ENCODE measurements around the gene USP48.

The USP48 gene

DNA sequence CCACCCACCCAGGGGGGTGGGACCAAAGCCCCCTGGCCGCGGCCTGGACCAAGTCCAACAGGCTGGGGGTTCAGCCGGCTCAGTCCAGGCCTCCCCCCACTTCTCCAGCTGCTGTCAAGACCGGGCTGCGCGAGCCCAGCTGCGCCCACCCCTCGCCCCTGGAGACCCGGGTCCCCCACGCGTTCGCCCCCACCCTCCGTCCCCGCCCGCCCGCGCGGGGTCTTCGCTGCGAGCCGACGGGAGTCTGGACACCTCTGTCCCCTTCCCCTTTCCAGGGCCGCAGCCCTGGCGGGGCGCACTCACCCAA, 114.0 kb downstream of the USP48 start:
- TF ChIP-seq, protein P1, sequence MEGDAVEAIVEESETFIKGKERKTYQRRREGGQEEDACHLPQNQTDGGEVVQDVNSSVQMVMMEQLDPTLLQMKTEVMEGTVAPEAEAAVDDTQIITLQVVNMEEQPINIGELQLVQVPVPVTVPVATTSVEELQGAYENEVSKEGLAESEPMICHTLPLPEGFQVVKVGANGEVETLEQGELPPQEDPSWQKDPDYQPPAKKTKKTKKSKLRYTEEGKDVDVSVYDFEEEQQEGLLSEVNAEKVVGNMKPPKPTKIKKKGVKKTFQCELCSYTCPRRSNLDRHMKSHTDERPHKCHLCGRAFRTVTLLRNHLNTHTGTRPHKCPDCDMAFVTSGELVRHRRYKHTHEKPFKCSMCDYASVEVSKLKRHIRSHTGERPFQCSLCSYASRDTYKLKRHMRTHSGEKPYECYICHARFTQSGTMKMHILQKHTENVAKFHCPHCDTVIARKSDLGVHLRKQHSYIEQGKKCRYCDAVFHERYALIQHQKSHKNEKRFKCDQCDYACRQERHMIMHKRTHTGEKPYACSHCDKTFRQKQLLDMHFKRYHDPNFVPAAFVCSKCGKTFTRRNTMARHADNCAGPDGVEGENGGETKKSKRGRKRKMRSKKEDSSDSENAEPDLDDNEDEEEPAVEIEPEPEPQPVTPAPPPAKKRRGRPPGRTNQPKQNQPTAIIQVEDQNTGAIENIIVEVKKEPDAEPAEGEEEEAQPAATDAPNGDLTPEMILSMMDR (IDR thresholded peaks at IDR 0.05; ENCODE audit: borderline replicate concordance, control extremely low read depth, extremely low read depth, insufficient read depth, missing control alignments) = no peak
- in situ Hi-C loops (cut with MboI; ENCODE audit: low sequenced_read_pairs, unreplicated experiment) = no loop called here
- no peak for DNase-seq (ENCODE audit: low spot score)

DNA sequence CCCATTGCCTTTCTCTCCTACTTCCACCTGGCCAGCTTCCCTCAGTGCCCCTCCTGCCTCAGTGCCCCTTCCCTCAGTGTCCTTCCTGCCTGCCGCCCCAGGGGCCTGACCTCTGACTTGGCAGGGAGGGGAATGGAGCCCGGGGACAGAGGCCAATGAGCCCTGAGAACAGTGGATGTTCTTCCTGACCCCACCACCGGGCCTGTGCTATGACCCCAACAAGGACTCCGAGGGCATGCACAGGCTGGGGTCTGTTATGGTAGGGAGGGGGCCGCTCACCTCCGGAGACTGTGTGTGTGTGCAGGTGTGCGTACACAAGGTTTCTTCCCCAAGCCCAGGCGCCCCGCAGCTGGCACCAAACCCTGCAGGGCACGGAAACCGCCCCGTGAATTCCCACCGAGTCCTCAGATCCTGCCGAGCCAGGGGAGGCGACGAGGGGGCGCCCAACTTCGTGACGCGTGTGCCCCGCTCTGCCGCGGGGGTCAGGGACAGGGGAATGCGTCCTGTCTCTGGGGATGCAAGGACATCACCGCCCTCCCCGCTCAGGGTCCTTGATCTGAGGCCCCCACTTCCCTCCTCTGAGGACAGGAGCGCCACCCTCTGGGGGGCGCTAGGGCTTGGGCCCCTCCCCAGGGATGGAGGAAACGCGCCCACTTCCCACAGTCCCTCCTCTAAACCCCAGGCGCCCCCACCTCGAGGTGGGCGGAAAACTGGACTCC, 114.6 kb downstream of the USP48 start:
- DNase-seq (ENCODE audit: low spot score) = peak; percentile 37
- TF ChIP-seq, protein P1 (IDR thresholded peaks at IDR 0.05; ENCODE audit: borderline replicate concordance, control extremely low read depth, extremely low read depth, insufficient read depth, missing control alignments) = no peak
- in situ Hi-C loops (cut with MboI; ENCODE audit: low sequenced_read_pairs, unreplicated experiment) = no loop called here

DNA sequence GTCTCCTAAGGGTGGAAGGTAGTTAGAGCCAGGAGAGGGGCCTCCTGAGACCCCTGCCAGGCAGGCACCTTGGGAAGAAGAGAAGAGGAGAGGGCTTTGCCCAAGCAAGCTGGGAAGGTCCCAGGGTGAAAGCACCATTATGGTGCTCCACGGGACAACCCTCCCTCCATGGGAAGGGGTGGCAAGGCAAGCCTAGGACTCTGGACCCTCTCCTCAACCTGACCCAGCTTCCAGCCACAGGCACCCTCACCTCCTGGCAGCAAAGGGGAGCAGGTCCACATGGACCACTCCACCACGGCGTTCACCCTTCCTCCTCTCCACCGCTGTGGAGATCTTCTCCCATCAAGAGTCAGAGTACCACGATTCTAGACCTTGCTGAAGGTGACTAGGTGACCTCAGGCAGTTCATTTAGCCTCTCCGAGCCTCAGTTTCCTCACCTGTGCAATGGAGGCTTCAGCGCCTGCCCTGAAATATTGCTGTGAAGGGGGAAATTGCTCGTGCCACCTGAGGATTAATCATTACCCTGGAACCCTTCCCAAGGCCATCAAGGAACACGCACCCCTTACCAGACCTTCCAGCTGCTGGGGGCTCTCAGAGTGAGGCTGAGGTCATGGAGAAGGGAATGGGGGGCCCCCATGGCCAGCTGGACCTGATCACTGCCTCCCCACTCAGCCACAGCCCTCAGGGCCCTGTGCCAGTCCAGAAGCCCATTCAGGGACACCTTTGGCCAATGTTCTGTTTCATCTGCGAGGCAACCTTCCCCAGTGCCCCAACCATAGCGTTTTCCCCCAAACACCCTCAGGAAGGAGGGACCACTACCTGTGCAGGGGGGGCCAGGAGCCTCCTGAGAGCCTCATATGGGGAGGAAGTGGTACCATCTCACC, 115.4 kb downstream of the USP48 start:
- in situ Hi-C loops (cut with MboI; ENCODE audit: low sequenced_read_pairs, unreplicated experiment) = no loop called here
- DNase-seq (ENCODE audit: low spot score) = no peak
- TF ChIP-seq, protein P1 (IDR thresholded peaks at IDR 0.05; ENCODE audit: borderline replicate concordance, control extremely low read depth, extremely low read depth, insufficient read depth, missing control alignments) = no peak

DNA sequence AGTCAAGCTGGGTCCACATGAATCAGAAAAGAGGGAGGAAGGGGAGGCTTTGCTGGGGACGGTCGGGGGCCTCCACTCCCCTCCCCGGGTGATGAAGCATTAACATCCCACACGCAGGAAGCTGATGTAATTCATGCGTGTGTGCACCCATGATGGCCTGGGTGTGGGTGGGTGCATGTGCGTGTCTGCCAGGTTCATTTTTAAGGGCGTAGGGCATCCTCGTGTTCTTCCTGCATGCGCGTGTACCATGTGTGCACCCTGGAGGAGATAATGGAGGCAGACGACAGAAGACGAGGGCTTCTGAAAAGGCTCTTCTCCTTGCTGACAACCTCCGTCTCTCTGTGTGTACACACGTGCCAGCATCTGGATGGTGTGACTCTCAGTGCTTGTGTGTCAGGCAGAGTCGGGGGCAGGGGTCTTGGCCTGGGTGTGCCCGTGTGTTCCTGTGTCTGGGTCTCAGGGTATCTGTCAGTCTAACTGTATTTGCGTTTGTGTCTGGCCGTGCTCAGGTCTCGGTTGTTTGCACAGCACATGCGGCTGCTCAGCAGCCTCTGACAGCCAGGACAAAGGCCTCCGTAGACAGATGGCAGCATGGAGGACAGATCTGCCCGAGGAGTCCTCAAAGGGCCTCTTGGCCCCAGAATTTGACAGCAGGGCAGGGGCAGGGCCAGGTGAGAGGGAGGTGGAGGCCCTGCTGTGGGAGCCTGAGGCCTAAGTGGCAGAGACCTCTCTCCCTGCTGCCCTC, 116.2 kb downstream of the USP48 start:
- DNase-seq (ENCODE audit: low spot score) = no peak
- TF ChIP-seq, protein P1 (IDR thresholded peaks at IDR 0.05; ENCODE audit: borderline replicate concordance, control extremely low read depth, extremely low read depth, insufficient read depth, missing control alignments) = no peak
- in situ Hi-C loops (cut with MboI; ENCODE audit: low sequenced_read_pairs, unreplicated experiment) = no loop called here

DNA sequence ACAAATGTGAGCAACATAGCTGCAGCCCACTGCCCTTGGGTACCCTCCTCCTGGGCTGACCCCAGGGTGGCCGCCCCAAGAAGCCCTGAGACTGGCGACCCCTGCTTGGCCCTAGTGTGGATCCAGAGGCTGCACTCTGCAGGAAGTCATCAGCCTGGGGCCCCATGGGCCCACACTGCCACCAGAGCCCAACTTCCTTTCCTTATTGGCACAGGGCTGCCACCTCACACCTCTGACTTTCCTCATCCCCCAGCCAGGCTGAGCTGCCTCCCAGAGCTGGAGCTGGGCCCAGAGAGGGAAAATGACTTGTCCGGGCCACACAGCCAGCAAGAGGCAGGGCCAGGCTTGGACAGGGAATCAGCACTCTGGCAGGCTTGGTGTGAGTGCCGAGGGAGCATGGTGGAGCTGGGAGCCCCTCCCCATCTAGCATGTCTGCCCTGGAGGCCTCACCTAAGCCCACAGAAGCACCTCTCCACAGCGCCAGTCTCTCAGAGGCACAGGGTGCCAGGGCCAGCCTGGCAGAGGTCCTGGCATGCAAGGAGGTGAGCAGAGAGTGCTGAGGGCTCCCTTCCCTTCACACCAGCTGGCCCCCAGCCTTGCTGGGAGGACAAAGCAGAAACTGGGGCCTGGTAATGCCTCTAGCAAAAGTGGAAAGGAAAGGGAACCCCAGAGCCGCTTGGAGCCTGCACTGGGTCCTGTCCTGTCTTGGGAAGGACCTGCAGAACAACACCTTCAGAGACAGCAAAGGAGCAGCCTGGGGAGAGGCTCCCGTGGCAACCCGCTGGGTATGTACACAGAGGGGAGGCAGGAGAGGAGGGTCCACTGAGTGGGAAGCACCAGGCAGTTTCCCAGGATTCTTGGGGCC, 117.0 kb downstream of the USP48 start:
- in situ Hi-C loops (cut with MboI; ENCODE audit: low sequenced_read_pairs, unreplicated experiment) = no loop called here
- DNase-seq (ENCODE audit: low spot score) = no peak
- TF ChIP-seq, protein P1 (IDR thresholded peaks at IDR 0.05; ENCODE audit: borderline replicate concordance, control extremely low read depth, extremely low read depth, insufficient read depth, missing control alignments) = no peak
